IMR-90 (cell line): ENCODE results near the gene CXCR3. TPM values are rescaled to one million over a fixed set of nuclear protein-coding genes. Genes with fewer than 3 reads are reported as not detected.

Experiments used
- ATAC-seq: fragments of 200-7000 bp; cut with Tn5 transposase; 2 replicates; pipeline ENCODE4 v1.9.1; 2020; ENCODE audit warnings: low read depth, mild to moderate bottlenecking, moderate library complexity
- BruUV-seq: library from RNA; stranded (reverse); fragments of 400-500 nt; replicated peaks from 2 replicates; lab custom pipeline; 2021; lab: Mats Ljungman, UMichigan
- CTCF ChIA-PET: fragments of 300-600 bp; formaldehyde crosslinking; extraction: SDS; loops from one replicate; lab custom pipeline; 2021; ENCODE audit warnings: antibody characterized with exemption; lab: Yijun Ruan, JAX
- POLR2A ChIA-PET: fragments of 300-600 bp; sonication (Branson Sonifier 250); formaldehyde crosslinking; loops from one replicate; lab custom pipeline; 2022; ENCODE audit warnings: antibody characterized with exemption; ENCODE audit not compliant: unreplicated experiment; lab: Charles Lee
- DNase-seq: peaks from one replicate; pipeline ENCODE4 v3.0.0; 2013
- H2AFZ ChIP-seq: replicated peaks from 2 replicates; pipeline ENCODE3; 2013; ENCODE audit warnings: low read length, mild to moderate bottlenecking; ENCODE audit not compliant: poor library complexity
- H2AK5ac ChIP-seq: 2 replicates; pipeline ENCODE4 v1.6.1; 2013; ENCODE audit warnings: low read depth, low read length, inconsistent platforms
- H2AK9ac ChIP-seq: replicated peaks from 2 replicates; pipeline ENCODE3; 2013; ENCODE audit warnings: mild to moderate bottlenecking, low read depth, low read length, moderate library complexity; ENCODE audit not compliant: poor library complexity
- H2BK120ac ChIP-seq: 2 replicates; pipeline ENCODE4 v1.6.1; 2013; ENCODE audit warnings: low read depth, low read length, inconsistent platforms
- H2BK15ac ChIP-seq: 3 replicates; pipeline ENCODE4 v1.6.1; 2013; ENCODE audit warnings: low read depth, low read length, inconsistent platforms
- H2BK20ac ChIP-seq: 2 replicates; pipeline ENCODE4 v1.6.1; 2013; ENCODE audit warnings: low read depth, mild to moderate bottlenecking, inconsistent platforms, low read length, moderate library complexity
- H2BK5ac ChIP-seq: 2 replicates; pipeline ENCODE4 v1.6.1; 2013; ENCODE audit warnings: mild to moderate bottlenecking, low read depth, low read length, inconsistent platforms; ENCODE audit not compliant: poor library complexity, severe bottlenecking
- H3K14ac ChIP-seq: replicated peaks from 2 replicates; pipeline ENCODE4 v1.6.1; 2013; ENCODE audit warnings: low read depth, low read length, inconsistent platforms
- H3K18ac ChIP-seq: 2 replicates; pipeline ENCODE4 v1.6.1; 2013; ENCODE audit warnings: low read depth, low read length, control low read depth
- H3K23ac ChIP-seq: 2 replicates; pipeline ENCODE4 v1.6.1; 2013; ENCODE audit warnings: low read depth, low read length, inconsistent platforms
- H3K27ac ChIP-seq: 2 replicates; pipeline ENCODE4 v1.5.1; 2013; ENCODE audit warnings: mild to moderate bottlenecking, control low read depth, low read length; ENCODE audit not compliant: insufficient read depth
- H3K27me3 ChIP-seq: 2 replicates; pipeline ENCODE4 v1.6.1; 2013; ENCODE audit warnings: low read length; ENCODE audit not compliant: control insufficient read depth, insufficient read depth
- H3K36me3 ChIP-seq: 2 replicates; pipeline ENCODE4 v1.6.1; 2013; ENCODE audit warnings: low read length, mixed read lengths; ENCODE audit not compliant: control insufficient read depth, insufficient read depth
- H3K4ac ChIP-seq: 2 replicates; pipeline ENCODE4 v1.6.1; 2013; ENCODE audit warnings: low read depth, low read length, inconsistent platforms
- H3K4me1 ChIP-seq: 2 replicates; pipeline ENCODE4 v1.6.1; 2013; ENCODE audit warnings: low read length, mixed read lengths; ENCODE audit not compliant: control insufficient read depth, insufficient read depth
- H3K4me2 ChIP-seq: 2 replicates; pipeline ENCODE4 v1.6.1; 2013; ENCODE audit warnings: low read depth, mild to moderate bottlenecking, control low read depth, low read length, moderate library complexity
- H3K4me3 ChIP-seq: 2 replicates; pipeline ENCODE4 v1.5.1; 2013; ENCODE audit warnings: low read depth, mild to moderate bottlenecking, control low read depth, low read length, moderate library complexity; ENCODE audit not compliant: insufficient read depth
- H3K56ac ChIP-seq: 2 replicates; pipeline ENCODE4 v1.6.1; 2013; ENCODE audit warnings: low read length, inconsistent platforms; ENCODE audit not compliant: insufficient read depth; ENCODE audit errors: extremely low read depth
- H3K79me1 ChIP-seq, 2 experiments: 2 replicates each; pipeline ENCODE4 v1.6.1; 2013; ENCODE audit warnings: low read length in 2 of 2, inconsistent platforms in 1 of 2, low read depth in 1 of 2
- H3K9ac ChIP-seq: 2 replicates; pipeline ENCODE4 v1.6.1; 2013; ENCODE audit warnings: low read depth, low read length, control low read depth
- H3K9me1 ChIP-seq: 2 replicates; pipeline ENCODE4 v1.6.1; 2013; ENCODE audit warnings: low read length, inconsistent platforms; ENCODE audit not compliant: insufficient read depth
- H3K9me3 ChIP-seq: 2 replicates; pipeline ENCODE4 v1.6.1; 2013; ENCODE audit warnings: low read length; ENCODE audit not compliant: control insufficient read depth, insufficient read depth
- H4K20me1 ChIP-seq: 2 replicates; pipeline ENCODE4 v1.6.1; 2013; ENCODE audit warnings: low read length, inconsistent platforms; ENCODE audit not compliant: insufficient read depth
- H4K5ac ChIP-seq: 2 replicates; pipeline ENCODE4 v1.6.1; 2013; ENCODE audit warnings: mild to moderate bottlenecking, low read depth, low read length, control low read depth
- H4K8ac ChIP-seq, 2 experiments: 2 replicates each; pipeline ENCODE4 v1.6.1; 2013; ENCODE audit warnings: low read depth in 2 of 2, low read length in 2 of 2, control low read depth in 1 of 2, inconsistent platforms in 1 of 2
- H4K91ac ChIP-seq: 2 replicates; pipeline ENCODE4 v1.6.1; 2013; ENCODE audit warnings: low read depth, low read length, inconsistent platforms; ENCODE audit not compliant: insufficient read depth
- CHD1 ChIP-seq: IDR thresholded peaks from 2 replicates; pipeline ENCODE4 v1.6.1; 2012; ENCODE audit warnings: low read depth, low read length, improper control_type of control experiment
- CTCF ChIP-seq: conservative IDR thresholded peaks from 2 replicates; pipeline ENCODE4 v1.5.1; 2012; ENCODE audit warnings: mild to moderate bottlenecking, low read depth, low read length, improper control_type of control experiment
- ELK1 ChIP-seq: fragments of 150-350 bp; IDR thresholded peaks from 2 replicates; pipeline ENCODE4 v1.6.1; 2016; ENCODE audit warnings: low read depth, mild to moderate bottlenecking, low read length, moderate library complexity, borderline replicate concordance
- FOS ChIP-seq: fragments of 150-350 bp; IDR thresholded peaks from 2 replicates; pipeline ENCODE4 v1.6.1; 2016; ENCODE audit warnings: low read depth, low read length
- MAFK ChIP-seq: IDR thresholded peaks from 2 replicates; pipeline ENCODE4 v1.6.1; 2012; ENCODE audit warnings: low read depth, low read length, improper control_type of control experiment
- MAZ ChIP-seq: IDR thresholded peaks from 2 replicates; pipeline ENCODE4 v1.6.1; 2012; ENCODE audit warnings: low read depth, mild to moderate bottlenecking, low read length, improper control_type of control experiment, moderate library complexity, borderline replicate concordance
- MXI1 ChIP-seq: IDR thresholded peaks from 2 replicates; pipeline ENCODE4 v1.6.1; 2012; ENCODE audit warnings: low read depth, mild to moderate bottlenecking, low read length, moderate library complexity, borderline replicate concordance
- NFE2L2 ChIP-seq: fragments of 150-350 bp; IDR thresholded peaks from 2 replicates; pipeline ENCODE4 v1.6.1; 2016; ENCODE audit warnings: low read depth, mild to moderate bottlenecking, low read length
- POLR2A ChIP-seq: IDR thresholded peaks from 2 replicates; pipeline ENCODE4 v1.6.1; 2012; ENCODE audit warnings: mild to moderate bottlenecking, low read depth, low read length
- RAD21 ChIP-seq: IDR thresholded peaks from 2 replicates; pipeline ENCODE4 v1.6.1; 2012; ENCODE audit warnings: low read length, improper control_type of control experiment
- RFX5 ChIP-seq: IDR thresholded peaks from 2 replicates; pipeline ENCODE4 v1.8.0; 2012; ENCODE audit warnings: low read depth, mild to moderate bottlenecking, low read length, moderate library complexity
- SMC3 ChIP-seq: fragments of 150-350 bp; IDR thresholded peaks from 2 replicates; pipeline ENCODE4 v1.6.1; 2016; ENCODE audit warnings: low read depth, mild to moderate bottlenecking, antibody characterized with exemption, low read length, moderate library complexity
- USF2 ChIP-seq: fragments of 150-350 bp; IDR thresholded peaks from 2 replicates; pipeline ENCODE4 v1.6.1; 2017; ENCODE audit warnings: mild to moderate bottlenecking, antibody characterized with exemption, low read length, low read depth
- WGBS, 2 experiments: methylation state at CpG; one replicate each; pipeline versions ENCODE4 v1.1.5 to v1.1.7; 2013; ENCODE audit warnings: missing lambda C conversion rate in 2 of 2; ENCODE audit not compliant: insufficient read length in 1 of 2; ENCODE audit errors: extremely low coverage in 2 of 2; 5-methylcytosine and 5-hydroxymethylcytosine counted together
- dilution Hi-C: fragments of 300-500 bp; cut with HindIII; formaldehyde crosslinking; loops from one replicate; pipeline ENCODE4 v1.14.3; 2018; ENCODE audit warnings: low sequenced_read_pairs; ENCODE audit not compliant: unreplicated experiment
- in situ Hi-C: fragments of 300-500 bp; cut with MboI; formaldehyde crosslinking; loops from 3 replicates; pipeline ENCODE4 v1.14.3; 2019; ENCODE audit warnings: low sequenced_read_pairs, inconsistent platforms, mixed read lengths
- intact Hi-C: fragments of 100-400 bp; cut with micrococcal nuclease; formaldehyde crosslinking; loops from 2 replicates; pipeline ENCODE4 v1.10.0; 2022
- polyA plus RNA-seq, 3 experiments: library from polyadenylated mRNA; depleted of rRNA; stranded (reverse); fragments of >200 nt; gene quantifications; 2 replicates each; pipeline ENCODE4 v1.2.3, GENCODE V29; 2012; ENCODE audit warnings: low replicate concordance in 1 of 3
- total RNA-seq: library from RNA; depleted of rRNA; stranded (reverse); fragments of >200 nt; gene quantifications from 2 replicates; pipeline ENCODE4 v1.2.3, GENCODE V29; 2012

Gene CXCR3
- total and polyA plus RNA-seq, 2 of the 4 experiments (the other 2 are of a cell fraction): not detected

DNA sequence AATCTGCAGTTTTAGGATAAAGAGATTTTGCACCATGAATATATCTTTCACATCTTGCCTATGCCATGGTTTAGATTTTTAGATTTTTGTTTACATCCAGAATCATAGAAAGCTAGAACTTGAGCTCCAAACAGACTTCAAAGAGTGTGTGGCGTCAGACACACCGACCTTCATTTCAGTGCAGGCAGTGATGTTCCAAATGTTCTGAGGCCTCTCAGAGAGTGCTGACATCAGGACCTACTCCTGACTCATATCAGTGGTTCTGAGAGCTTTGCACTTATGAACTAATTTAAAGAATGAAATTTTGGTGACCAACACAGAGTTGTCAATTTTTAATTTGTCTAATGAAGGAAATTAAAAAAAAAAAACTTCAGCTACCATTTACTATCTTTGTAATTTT, 18.3 kb downstream of the CXCR3 start:
- Histone ChIP-seq H3K14ac (no peak overlapping the region), H3K79me1 (no peaks in the 10 kb centered on the region), H2BK20ac (no peak overlapping the region), H3K9me1 (no peaks in the 10 kb centered on the region), H3K4ac (no peak overlapping the region), H2AK9ac (no peak overlapping the region), H3K4me3 (no peak overlapping the region), H3K9ac (no peak overlapping the region), H2BK5ac (no peak overlapping the region), H3K23ac (no peak overlapping the region), H2BK15ac (no peak overlapping the region), H3K9me3 (peaks cover 11% of the 10 kb centered on the region), H2AFZ (no peak overlapping the region), H3K27ac (no peak overlapping the region), H3K27me3 (peaks cover 2% of the 10 kb centered on the region; the same call in 1 of the 2 replicates), H4K8ac (no peak overlapping the region), H4K91ac (no peak overlapping the region), H4K20me1 (no peaks in the 10 kb centered on the region), H3K4me2 (no peak overlapping the region), H3K36me3 (peaks cover 35% of the 10 kb centered on the region), H2BK120ac (no peak overlapping the region), H3K4me1 (no peaks in the 10 kb centered on the region), H2AK5ac (no peak overlapping the region), H3K18ac (no peak overlapping the region), H3K56ac (no peak overlapping the region), H4K5ac (no peak overlapping the region)
- DNase-seq (no peak), ATAC-seq (no peak)
- POLR2A ChIA-PET: no interaction called here
- intact Hi-C loops (no loop called here), in situ Hi-C loops (no loop called here), dilution Hi-C loops (no loop called here)
- TF ChIP-seq MAFK (no peak), SMC3 (no peak), CTCF (no peak), MAZ (no peak), ELK1 (no peak), RAD21 (no peak), RFX5 (no peak), NFE2L2 (no peak), CHD1 (no peak), FOS (no peak), MXI1 (no peak), USF2 (no peak), POLR2A (no peak)
- no TSS peak for BruUV-seq
- 72% methylated on average over 2 of the region's 2 CpGs; no CpG with 5 or more reads in 1 of the 2 experiments for WGBS, 2 experiments
- CTCF ChIA-PET: no interaction called here
